GM21447 (cell line): Measurements from ENCODE around the gene CENPE.
"Not testable (repeated sequence)": the region's sequence is repeated elsewhere in the genome, so short reads cannot be mapped to it uniquely, and the experiment has no call there.

Source experiments
- ATAC-seq: cut with Tn5 transposase; IDR thresholded peaks from one replicate; pipeline ENCODE4 v1.9.1; 2021; ENCODE audit not compliant: unreplicated experiment

CENPE gene

DNA sequence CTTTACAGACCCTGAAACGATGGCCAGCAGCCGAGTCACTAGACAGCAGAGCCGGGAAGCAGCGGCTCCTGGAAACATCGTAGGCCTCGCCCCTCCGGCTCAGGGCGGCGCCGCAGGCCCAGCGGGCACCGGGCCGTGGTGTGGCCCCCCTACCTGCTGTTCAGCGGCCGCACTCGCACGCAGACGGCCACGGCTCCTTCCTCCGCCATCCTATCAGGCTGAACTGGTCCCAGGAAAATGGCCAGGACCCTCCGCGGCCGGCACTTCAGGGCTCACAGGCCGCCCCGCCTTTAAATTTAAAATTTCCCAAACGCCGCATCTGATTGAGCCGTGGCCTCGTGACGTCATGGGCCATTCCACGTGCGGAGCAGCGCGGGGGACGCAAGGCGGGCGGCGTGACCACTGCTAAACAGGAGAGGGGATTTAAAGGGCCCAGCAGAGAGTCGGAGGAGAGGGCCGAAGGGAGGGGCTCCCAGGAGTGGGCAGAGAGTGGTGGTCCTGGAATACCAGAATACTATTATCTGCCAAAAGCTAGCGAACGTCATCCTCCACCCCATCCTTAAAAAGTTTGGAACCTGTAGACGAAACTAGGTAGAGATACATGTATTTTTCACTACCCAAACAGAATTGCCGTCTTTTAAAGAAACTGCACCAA is at the start of gene CENPE:
Gene CENPE, minus strand, starts transcription at position 233 of the 655 bp plus-strand sequence. Its CDS starts 24 bp downstream, at position 209.
- peak; percentile 92 for ATAC-seq

GRCh38 chr4:103244251-103244650 is 46.1 kb upstream of the CENPE start:
- no peak for ATAC-seq

GRCh38 chr4:103230938-103231337 is 32.8 kb upstream of the CENPE start:
- not testable (repeated sequence) for ATAC-seq

- not testable (repeated sequence) for ATAC-seq
Observed at GRCh38 chr4:103223556-103223955, 25.4 kb upstream of the CENPE start.

GRCh38 chr4:103207673-103208072 is 9.5 kb upstream of the CENPE start:
- ATAC-seq: no peak

DNA sequence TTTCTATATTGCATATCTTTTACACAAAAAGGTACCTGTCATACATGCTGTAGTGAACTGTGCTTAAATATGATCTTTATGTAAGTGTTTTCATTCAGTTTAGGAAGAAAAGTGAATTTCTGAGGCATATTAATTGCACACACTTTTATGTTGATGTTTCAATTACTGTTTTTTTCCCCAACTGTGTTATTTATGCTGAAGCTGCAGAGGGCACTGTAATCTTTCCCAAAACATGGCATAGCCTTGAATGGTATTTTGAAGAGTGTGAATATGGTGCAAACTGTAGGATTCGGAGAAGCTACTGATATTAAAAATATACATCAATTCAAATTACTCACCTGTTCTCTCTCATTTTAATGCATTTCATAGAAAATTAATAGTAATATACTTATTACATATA is 6.0 kb upstream of the CENPE start:
- ATAC-seq: no peak

DNA sequence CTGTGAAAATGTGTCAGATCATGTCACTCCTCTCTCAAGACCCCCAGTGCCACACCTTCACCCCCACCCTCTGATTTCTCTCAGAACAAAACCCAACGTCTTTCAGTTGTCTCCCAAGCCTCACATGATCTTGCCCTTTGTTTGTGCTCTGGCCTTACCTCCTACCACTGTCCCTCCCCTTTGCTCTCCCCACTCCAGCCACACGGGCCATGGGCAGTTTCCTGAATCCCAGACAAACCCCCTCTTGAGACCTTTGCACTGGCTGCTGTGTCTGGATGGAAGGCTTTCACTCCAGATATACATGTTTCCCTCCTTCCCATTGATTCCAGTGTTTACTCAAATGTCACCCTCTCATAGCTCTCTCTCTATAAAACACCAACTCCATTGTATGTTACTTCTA is 3.6 kb upstream of the CENPE start:
- ATAC-seq: no peak

- no peak for ATAC-seq
Observed at GRCh38 chr4:103201253-103201652, 3.1 kb upstream of the CENPE start.

DNA sequence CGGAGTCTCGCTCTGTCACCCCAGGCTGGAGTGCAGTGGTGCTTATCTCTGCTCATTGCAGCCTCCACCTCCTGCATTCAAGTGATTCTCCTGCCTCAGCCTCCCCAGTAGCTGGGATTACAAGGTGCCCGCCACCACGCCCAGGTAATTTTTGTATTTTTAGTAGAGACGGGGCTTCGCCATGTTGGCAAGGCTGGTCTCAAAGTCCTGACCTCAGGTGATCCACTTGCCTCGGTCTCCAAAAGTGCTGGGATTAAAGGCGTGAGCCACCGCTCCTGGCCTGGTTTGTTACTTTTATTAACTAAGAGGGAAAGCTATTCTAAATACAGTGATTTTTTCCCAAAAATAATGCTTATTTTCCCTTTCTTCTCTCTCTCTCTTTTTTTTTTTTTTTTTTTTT is 866 bp upstream of the CENPE start:
- ATAC-seq: no peak

DNA sequence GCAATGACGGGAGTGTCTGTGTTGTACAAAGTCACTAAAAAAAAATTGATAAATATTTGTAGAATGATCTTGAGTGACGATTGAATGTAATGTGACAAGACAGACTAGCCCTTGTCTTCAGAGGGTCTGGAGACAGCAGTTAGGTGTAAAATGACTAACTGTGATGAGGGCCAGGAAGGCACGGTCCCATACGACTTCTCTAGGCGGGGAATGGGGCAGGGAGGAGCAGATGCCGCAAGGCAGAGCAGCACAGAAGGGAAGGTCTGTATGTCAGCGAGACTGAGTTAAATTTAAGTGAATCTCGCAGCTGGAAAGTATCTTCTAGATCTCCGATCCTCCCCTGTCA is 405 bp downstream of the CENPE start:
- ATAC-seq: peak; percentile 46

- no peak for ATAC-seq
Observed at GRCh38 chr4:103193457-103193856, 4.7 kb downstream of the CENPE start.

GRCh38 chr4:103171006-103171405 is 27.1 kb downstream of the CENPE start:
- no peak for ATAC-seq

GRCh38 chr4:103169750-103170149 is 28.4 kb downstream of the CENPE start:
- not testable (repeated sequence) for ATAC-seq

GRCh38 chr4:103168993-103169392 is 29.1 kb downstream of the CENPE start:
- ATAC-seq: no peak

DNA sequence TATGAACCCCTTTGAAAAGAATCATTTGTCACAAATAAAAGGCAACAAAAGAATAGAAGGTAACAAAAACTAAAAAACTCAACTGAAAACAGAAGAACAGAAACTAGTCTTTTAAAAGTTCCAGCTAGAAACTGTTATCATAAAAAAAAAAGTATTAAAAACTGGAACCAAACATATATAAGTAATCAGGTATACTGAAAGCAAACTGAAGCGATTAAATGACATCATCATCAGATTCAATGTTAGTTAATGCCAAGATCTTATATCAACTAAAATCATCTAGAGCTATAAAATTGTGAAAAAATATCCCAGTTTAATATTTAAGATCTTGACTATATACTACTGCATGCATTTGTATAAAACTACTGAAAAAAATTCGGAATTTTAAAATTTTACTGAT is 36.0 kb downstream of the CENPE start:
- no peak for ATAC-seq

- no peak for ATAC-seq
Observed at GRCh38 chr4:103158760-103159159, 39.4 kb downstream of the CENPE start.

GRCh38 chr4:103156106-103156505 is 42.0 kb downstream of the CENPE start:
- no peak for ATAC-seq

GRCh38 chr4:103152381-103152780 is 45.8 kb downstream of the CENPE start:
- no peak for ATAC-seq

- ATAC-seq: no peak
Observed at GRCh38 chr4:103150677-103151076, 47.5 kb downstream of the CENPE start.

- no peak for ATAC-seq
Observed at GRCh38 chr4:103144926-103145325, 53.2 kb downstream of the CENPE start.

DNA sequence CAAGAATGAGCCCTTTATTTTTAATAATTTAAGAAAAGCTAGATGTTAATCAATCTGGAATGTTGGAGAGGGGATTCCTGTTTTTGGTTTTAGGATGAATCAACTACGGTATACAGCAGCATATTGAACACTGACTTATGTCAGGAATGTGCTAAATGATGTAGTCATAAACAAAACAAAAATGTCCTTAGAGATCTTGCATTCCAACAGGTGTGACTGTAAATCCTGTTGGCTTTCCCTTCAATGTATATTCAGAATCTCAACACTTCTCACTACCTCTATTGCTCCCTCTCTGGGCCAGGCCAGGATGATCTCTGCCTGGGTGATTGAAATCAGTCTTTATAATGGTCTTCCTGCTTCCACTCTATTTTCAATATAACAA is 60.7 kb downstream of the CENPE start:
- no peak for ATAC-seq

DNA sequence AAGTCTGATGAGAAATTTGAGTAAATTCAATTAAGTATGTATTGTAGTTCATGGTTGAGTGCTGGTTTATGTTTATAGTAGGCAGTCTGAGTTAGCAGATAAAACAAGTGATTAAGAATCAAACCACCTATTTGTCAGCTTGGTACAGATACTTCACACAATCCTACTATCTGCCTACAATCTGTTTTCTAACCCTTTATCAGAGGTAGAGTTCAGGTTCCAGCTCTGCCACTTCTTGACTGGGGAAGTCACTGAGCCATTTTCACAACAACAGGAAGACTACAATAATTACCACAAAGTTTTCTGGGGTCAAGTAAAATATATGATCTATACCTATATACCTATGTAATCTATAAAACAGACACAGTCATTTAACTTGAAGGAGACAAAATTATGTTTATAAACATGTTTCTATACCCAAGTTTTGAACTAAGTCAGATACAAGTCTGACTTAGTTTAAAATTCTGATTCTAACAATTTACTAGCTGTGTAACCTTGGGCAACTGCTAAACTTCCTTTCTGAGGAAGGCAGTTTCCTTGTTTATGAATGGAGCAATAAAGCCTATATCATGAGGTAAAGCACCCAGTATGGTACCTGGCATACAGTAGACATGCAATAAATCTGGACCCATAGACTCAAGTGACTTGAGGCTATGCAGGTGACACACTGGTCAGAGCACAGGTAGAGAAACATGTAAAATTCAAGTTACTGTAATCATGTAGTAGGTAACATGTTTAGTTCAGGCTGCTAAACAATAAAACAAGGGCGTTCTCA is 61.3 kb downstream of the CENPE start:
- no peak for ATAC-seq

- no peak for ATAC-seq
Observed at GRCh38 chr4:103129174-103129573, 69.0 kb downstream of the CENPE start.
